AG04450 (cell line): Measurements from ENCODE around the gene CTBP2. TPM values are rescaled to one million over a fixed set of nuclear protein-coding genes. Genes with fewer than 3 reads are reported as not detected.
A peak's percentile ranks its signal among the peaks of the same experiment; 100 is the strongest.

ENCODE experiments used
- CTCF ChIA-PET: fragments of 300-600, 350-600 bp; formaldehyde crosslinking; extraction: SDS; loops from one replicate; lab custom pipeline; 2022; ENCODE audit warnings: antibody characterized with exemption, inconsistent platforms; lab: Charles Lee
- POLR2A ChIA-PET: fragments of 350-600 bp; formaldehyde crosslinking; extraction: SDS; loops from one replicate; lab custom pipeline; 2021; ENCODE audit warnings: antibody characterized with exemption, inconsistent platforms; lab: Yijun Ruan, JAX
- DNase-seq: peaks from one replicate; pipeline ENCODE4 v3.0.0-alpha.2; 2011; ENCODE audit warnings: low read depth, low spot score
- H3K27ac ChIP-seq: one replicate; pipeline ENCODE4 v1.5.1; 2012; ENCODE audit warnings: low read depth, low read length, control low read depth
- H3K27me3 ChIP-seq: one replicate; pipeline ENCODE4 v1.6.0; 2012; ENCODE audit warnings: low read length; ENCODE audit not compliant: control insufficient read depth, insufficient read depth
- H3K4me3 ChIP-seq: 2 replicates; pipeline ENCODE4 v1.5.1; 2011; ENCODE audit warnings: mild to moderate bottlenecking, low read depth, low read length, control low read depth
- H3K9me3 ChIP-seq: 2 replicates; pipeline ENCODE4 v1.5.1; 2012; ENCODE audit warnings: low read length; ENCODE audit not compliant: control insufficient read depth, insufficient read depth
- polyA plus RNA-seq: library from polyadenylated mRNA; depleted of rRNA; stranded (reverse); fragments of >200 nt; gene quantifications from 2 replicates; pipeline ENCODE4 v1.2.3, GENCODE V29; 2011
- TF ChIP-seq, protein P1 (sequence below): IDR thresholded peaks from 2 replicates; pipeline ENCODE4 v1.5.1; 2011; ENCODE audit warnings: low read depth, low read length, control low read depth, inconsistent platforms

CTBP2 gene
- polyA plus RNA-seq, 1 experiment: 52.5 TPM

DNA sequence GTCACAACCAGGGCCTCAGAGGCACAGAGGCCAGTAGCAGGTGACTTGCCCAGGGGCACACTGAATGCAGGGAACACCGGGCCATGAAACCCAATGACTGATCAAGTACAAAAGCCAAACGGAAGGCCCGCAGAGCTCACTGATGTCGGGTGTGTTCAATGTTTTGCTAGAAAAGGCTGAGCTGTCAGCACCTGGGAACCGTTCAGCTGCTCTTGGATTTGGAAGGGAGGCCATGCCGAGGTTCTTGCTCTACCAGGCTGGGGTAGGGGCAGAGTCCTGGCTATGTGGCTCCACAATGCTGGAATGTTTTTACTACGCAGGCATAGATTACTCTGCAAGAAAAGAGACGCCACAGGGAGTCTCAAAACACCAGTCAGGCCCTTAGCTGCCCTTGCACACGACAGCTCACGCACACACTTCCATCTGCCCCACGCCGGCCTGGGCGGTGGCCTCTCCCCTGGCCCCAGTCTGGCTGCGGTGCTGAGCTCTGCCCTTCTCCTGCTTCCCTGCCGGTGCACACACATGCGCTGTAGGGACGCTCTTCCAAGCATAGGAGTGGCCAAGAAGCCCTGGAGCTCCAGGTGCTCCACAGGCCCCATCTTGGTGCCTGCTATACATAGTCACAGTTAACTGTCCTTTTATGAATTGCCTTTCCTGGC, 138.5 kb downstream of the CTBP2 start:
- H3K9me3 ChIP-seq: no peaks in the 10 kb centered on the region; the same call in 1 of the 2 replicates
- H3K4me3 ChIP-seq: no peak overlapping the region
- CTCF ChIA-PET: interaction anchor here (0.6 to 1.8 kb wide), 2 partner anchors 18 to 26 kb away, joined by 5 to 8 read pairs; no protein-coding TSS in a partner anchor
- H3K27me3 ChIP-seq: no peaks in the 10 kb centered on the region
- H3K27ac ChIP-seq: no peak overlapping the region
- no peak for DNase-seq
- POLR2A ChIA-PET: no interaction called here
- TF ChIP-seq, protein P1, sequence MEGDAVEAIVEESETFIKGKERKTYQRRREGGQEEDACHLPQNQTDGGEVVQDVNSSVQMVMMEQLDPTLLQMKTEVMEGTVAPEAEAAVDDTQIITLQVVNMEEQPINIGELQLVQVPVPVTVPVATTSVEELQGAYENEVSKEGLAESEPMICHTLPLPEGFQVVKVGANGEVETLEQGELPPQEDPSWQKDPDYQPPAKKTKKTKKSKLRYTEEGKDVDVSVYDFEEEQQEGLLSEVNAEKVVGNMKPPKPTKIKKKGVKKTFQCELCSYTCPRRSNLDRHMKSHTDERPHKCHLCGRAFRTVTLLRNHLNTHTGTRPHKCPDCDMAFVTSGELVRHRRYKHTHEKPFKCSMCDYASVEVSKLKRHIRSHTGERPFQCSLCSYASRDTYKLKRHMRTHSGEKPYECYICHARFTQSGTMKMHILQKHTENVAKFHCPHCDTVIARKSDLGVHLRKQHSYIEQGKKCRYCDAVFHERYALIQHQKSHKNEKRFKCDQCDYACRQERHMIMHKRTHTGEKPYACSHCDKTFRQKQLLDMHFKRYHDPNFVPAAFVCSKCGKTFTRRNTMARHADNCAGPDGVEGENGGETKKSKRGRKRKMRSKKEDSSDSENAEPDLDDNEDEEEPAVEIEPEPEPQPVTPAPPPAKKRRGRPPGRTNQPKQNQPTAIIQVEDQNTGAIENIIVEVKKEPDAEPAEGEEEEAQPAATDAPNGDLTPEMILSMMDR: no peak

DNA sequence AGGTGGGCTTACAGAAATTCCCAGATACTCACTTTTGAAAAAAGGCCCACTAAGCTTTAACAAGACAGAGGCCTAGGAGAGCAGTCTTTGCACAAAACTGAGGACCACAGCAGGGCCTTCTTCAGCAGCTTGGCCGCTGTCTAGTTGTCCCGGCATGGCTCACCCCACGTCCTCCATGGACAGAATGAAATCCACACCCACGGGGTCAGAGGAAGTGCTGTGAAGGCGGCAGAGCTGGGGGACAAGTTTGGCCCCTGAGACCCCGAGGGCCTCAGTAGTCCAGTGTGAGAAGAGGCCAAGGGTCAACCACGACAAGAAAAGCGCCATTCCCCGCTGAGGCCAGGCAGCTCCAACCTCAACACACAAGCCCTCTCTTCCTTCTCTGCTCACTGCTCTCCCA, 139.5 kb downstream of the CTBP2 start:
- TF ChIP-seq, protein P1: no peak
- ChIA-PET POLR2A (no interaction called here), CTCF (interaction anchor here (1.8 kb wide), 1 partner anchor 27 kb away, joined by 8 read pairs; no protein-coding TSS in a partner anchor)
- Histone ChIP-seq H3K9me3 (no peaks in the 10 kb centered on the region; the same call in 1 of the 2 replicates), H3K4me3 (no peak overlapping the region), H3K27ac (no peak overlapping the region), H3K27me3 (no peaks in the 10 kb centered on the region)
- DNase-seq: no peak

DNA sequence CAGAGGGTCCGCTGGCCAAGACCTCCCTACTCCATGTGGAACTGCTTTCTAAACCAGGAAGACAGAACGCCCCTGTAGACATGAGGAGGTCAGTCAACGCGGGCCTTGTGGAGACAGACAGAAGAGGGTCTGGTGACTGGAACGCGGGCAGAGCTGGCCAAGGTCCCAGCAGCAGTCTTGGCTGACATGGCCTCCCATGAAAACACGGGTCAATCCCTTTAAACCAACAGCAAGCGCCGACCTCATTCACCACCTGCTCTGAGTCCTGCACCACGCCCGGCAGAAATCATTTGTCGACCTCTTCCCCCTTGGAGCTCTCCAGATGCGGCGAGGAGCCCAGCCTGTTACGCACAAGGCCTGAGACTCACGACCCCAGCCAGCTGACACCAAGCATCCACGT, 140.0 kb downstream of the CTBP2 start:
- DNase-seq: no peak
- Histone ChIP-seq H3K9me3 (no peaks in the 10 kb centered on the region; the same call in 1 of the 2 replicates), H3K27me3 (no peaks in the 10 kb centered on the region), H3K4me3 (no peak overlapping the region), H3K27ac (no peak overlapping the region)
- CTCF ChIA-PET: interaction anchor here (1.8 to 1.9 kb wide), 2 partner anchors 27 to 28 kb away, joined by 8 read pairs; no protein-coding TSS in a partner anchor
- POLR2A ChIA-PET: no interaction called here
- TF ChIP-seq, protein P1: no peak

- POLR2A ChIA-PET: no interaction called here
- CTCF ChIA-PET: interaction anchor here (0.6 to 1.9 kb wide), 2 partner anchors 26 to 259 kb away, joined by 3 to 8 read pairs; no protein-coding TSS in a partner anchor
- no peak overlapping the region for H3K4me3 ChIP-seq
- H3K9me3 ChIP-seq: no peaks in the 10 kb centered on the region; the same call in 1 of the 2 replicates
- H3K27ac ChIP-seq: peak overlapping the region; percentile 11
- H3K27me3 ChIP-seq: no peaks in the 10 kb centered on the region
- TF ChIP-seq, protein P1: no peak
- no peak for DNase-seq
Measured at GRCh38 chr10:125018576-125019143, 141.7 kb downstream of the CTBP2 start.
